ENCODE results near the gene LIMS4. TPM values are rescaled to one million over a fixed set of nuclear protein-coding genes. Genes with fewer than 3 reads are reported as not detected.
"Not testable (repeated sequence)": the region's sequence is repeated elsewhere in the genome, so short reads cannot be mapped to it uniquely, and the experiment has no call there.

Gene LIMS4
- total RNA-seq, 1 experiment from 2014 or later, result not detected

DNA sequence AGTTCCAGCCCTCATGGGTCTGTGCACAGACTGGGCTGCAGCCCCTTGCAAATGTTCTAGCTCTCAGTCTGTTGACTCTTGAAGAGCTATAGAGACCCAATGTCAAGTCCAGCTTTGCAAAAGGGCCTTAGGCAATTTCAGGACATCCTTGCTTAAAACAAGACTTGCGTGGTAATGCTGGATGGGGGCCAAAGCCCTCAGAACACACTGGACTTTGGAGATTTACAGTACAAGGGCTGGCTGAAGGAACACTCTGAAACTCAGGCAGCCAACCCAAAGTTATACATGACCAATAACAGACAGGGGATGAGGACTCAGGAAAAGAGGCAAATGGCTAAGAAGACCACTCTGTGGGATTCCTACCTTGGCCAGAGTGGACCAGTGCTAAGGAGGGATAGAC is 68.4 kb downstream of the LIMS4 start:
- H3K4me2 ChIP-seq (ENCODE audit: low read depth, low read length, poor library complexity, severe bottlenecking); H3K9me2 ChIP-seq (replicated peaks; ENCODE audit: insufficient read depth, low read length); H2AFZ ChIP-seq (ENCODE audit: low read length); DNase-seq; H3K36me3 ChIP-seq (ENCODE audit: insufficient read depth, low read length); H3K27me3 ChIP-seq (ENCODE audit: low read length); H3K79me2 ChIP-seq (ENCODE audit: low read length); H4K20me1 ChIP-seq (ENCODE audit: insufficient read depth, low read depth, low read length); H3K27ac ChIP-seq (ENCODE audit: low read length); H3K4me3 ChIP-seq (ENCODE audit: low read length); H3K9me3 ChIP-seq (ENCODE audit: low read length); H3K4me1 ChIP-seq (ENCODE audit: low read length); H3K9ac ChIP-seq (ENCODE audit: low read length): not testable (repeated sequence)

DNA sequence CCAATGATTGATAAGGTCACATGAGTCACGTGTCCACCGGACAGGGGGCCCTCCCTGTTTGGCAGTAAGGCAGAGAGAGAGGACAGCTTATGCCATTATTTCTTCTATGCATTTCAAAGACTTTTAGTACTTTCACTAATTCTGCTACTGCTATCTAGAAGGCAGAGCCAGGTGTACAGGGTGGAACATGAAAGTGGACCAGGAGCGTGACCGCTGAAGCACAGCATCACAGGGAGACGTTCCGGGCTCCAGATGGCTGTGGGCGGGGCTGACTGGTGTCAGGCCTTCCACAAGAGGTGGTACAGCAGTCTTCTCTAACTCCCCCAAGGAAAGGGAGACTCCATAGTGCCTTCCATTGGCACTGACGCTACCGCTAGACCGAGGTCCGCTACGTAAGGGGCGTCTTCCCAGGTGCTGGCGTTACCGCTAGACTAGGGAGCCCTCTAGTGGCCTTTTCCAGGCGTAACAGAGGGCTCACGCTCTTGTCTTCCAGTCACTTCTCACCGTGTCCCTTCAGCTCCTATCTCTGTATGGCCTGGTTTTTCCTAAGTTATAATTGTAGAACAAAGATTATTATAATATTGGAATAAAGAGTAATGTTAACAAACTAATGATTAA is 71.5 kb downstream of the LIMS4 start:
- not testable (repeated sequence) for H3K79me2 ChIP-seq (ENCODE audit: low read length); H3K9me3 ChIP-seq (ENCODE audit: low read length); H4K20me1 ChIP-seq (ENCODE audit: insufficient read depth, low read depth, low read length); DNase-seq; H3K36me3 ChIP-seq (ENCODE audit: insufficient read depth, low read length); H3K9ac ChIP-seq (ENCODE audit: low read length); H3K4me2 ChIP-seq (ENCODE audit: low read depth, low read length, poor library complexity, severe bottlenecking); H3K4me3 ChIP-seq (ENCODE audit: low read length); H3K27ac ChIP-seq (ENCODE audit: low read length); H3K9me2 ChIP-seq (replicated peaks; ENCODE audit: insufficient read depth, low read length); H2AFZ ChIP-seq (ENCODE audit: low read length); H3K27me3 ChIP-seq (ENCODE audit: low read length); H3K4me1 ChIP-seq (ENCODE audit: low read length)

DNA sequence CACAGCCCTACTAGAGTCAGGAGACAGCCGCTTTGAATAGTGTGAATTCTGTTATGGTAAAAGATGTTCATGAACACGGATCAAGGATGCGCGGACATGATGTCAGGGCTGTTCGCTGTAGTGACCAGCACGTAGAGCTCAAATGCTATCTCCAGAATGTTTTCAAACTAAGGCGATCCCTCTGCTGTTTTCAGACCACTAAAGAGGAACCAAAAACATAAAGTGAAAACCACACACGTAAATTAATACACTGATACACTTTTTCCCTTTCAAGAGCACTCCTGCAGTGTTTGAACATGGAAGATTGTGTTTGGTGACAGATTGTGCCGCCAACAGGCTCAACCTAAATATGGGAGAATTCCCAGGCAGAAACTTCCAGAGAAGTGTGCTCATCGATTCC is 73.2 kb downstream of the LIMS4 start:
- not testable (repeated sequence) for H3K27me3 ChIP-seq (ENCODE audit: low read length); H3K79me2 ChIP-seq (ENCODE audit: low read length); H3K4me2 ChIP-seq (ENCODE audit: low read depth, low read length, poor library complexity, severe bottlenecking); H3K4me3 ChIP-seq (ENCODE audit: low read length); H2AFZ ChIP-seq (ENCODE audit: low read length); H3K36me3 ChIP-seq (ENCODE audit: insufficient read depth, low read length); H3K9ac ChIP-seq (ENCODE audit: low read length); H4K20me1 ChIP-seq (ENCODE audit: insufficient read depth, low read depth, low read length); H3K4me1 ChIP-seq (ENCODE audit: low read length); H3K9me3 ChIP-seq (ENCODE audit: low read length); DNase-seq; H3K9me2 ChIP-seq (replicated peaks; ENCODE audit: insufficient read depth, low read length); H3K27ac ChIP-seq (ENCODE audit: low read length)

DNA sequence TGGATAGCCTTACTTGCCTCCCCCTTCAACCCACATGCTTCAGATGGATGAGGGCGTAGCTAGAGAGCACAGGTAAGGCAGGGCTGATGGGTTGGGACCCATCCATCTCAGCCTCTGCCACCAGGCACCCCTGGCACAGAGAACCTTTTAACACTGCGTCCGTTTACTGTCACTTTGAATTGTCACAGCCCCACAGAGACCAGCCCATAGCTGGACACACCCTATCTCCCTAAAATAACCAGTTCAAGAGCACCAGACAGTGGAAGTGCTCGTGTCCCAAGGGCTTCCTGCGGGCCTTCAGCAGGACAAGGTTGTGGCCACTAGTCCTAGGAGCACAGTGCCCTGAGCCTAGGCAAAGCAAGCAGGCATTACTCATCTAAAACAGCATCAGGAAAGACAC is 76.6 kb downstream of the LIMS4 start:
- not testable (repeated sequence) for H3K4me1 ChIP-seq (ENCODE audit: low read length); H3K9ac ChIP-seq (ENCODE audit: low read length); H3K4me3 ChIP-seq (ENCODE audit: low read length); H3K27ac ChIP-seq (ENCODE audit: low read length); H4K20me1 ChIP-seq (ENCODE audit: insufficient read depth, low read depth, low read length); H3K4me2 ChIP-seq (ENCODE audit: low read depth, low read length, poor library complexity, severe bottlenecking); H3K79me2 ChIP-seq (ENCODE audit: low read length); DNase-seq; H3K36me3 ChIP-seq (ENCODE audit: insufficient read depth, low read length); H3K9me3 ChIP-seq (ENCODE audit: low read length); H2AFZ ChIP-seq (ENCODE audit: low read length); H3K9me2 ChIP-seq (replicated peaks; ENCODE audit: insufficient read depth, low read length); H3K27me3 ChIP-seq (ENCODE audit: low read length)

Small RNA genes lying within 50 kb of the gene (small RNA-seq; reads per million reads assigned to genes)
- not detected for gene AC108938.1

Other genes starting within 250 kb of the LIMS4 start
- gene RGPD6, start 104.4 kb upstream of the LIMS4 start, total RNA-seq (2014; rRNA removed; shearing (Covaris generic); ENCODE audit: low replicate concordance), result 0.43 and 1.2 TPM in 2 replicates
- 48.2 and 60.9 TPM in 2 replicates for gene BUB1, start 205.2 kb upstream of the LIMS4 start, total RNA-seq (2014; rRNA removed; shearing (Covaris generic); ENCODE audit: low replicate concordance)